HG02571 (cell line): Measurements from ENCODE around the gene FXR2.

Experiments used
- ATAC-seq: cut with Tn5 transposase; IDR thresholded peaks from one replicate; pipeline ENCODE4 v1.9.1; 2021; ENCODE audit warnings: mild to moderate bottlenecking, moderate library complexity; ENCODE audit not compliant: unreplicated experiment

Gene FXR2

GRCh38 chr17:7573324-7574080 is 41.2 kb downstream of the FXR2 start:
- no peak for ATAC-seq

- ATAC-seq, result peak; percentile 85
Observed at GRCh38 chr17:7572588-7573323, 41.9 kb downstream of the FXR2 start.

GRCh38 chr17:7572338-7572587 is 42.4 kb downstream of the FXR2 start:
- ATAC-seq, result no peak

GRCh38 chr17:7570351-7570750 is 44.3 kb downstream of the FXR2 start:
- ATAC-seq, result no peak

GRCh38 chr17:7569571-7569970 is 45.1 kb downstream of the FXR2 start:
- ATAC-seq, result no peak

- no peak for ATAC-seq
Observed at GRCh38 chr17:7563115-7563869, 51.4 kb downstream of the FXR2 start.

- no peak for ATAC-seq
Observed at GRCh38 chr17:7562208-7562605, 52.5 kb downstream of the FXR2 start.

GRCh38 chr17:7561589-7562207 is 53.0 kb downstream of the FXR2 start, which contains the start of gene SENP3:
TSS of gene SENP3 (plus strand) at chr17:7561919. CDS start at chr17:7563077, 1,158 bp downstream.
- ATAC-seq, result peak; percentile 64

- peak; percentile 52 for ATAC-seq
Observed at GRCh38 chr17:7561028-7561575, 53.6 kb downstream of the FXR2 start.

GRCh38 chr17:7560172-7561027 is 54.3 kb downstream of the FXR2 start:
- no peak for ATAC-seq

GRCh38 chr17:7559320-7560171 is 55.2 kb downstream of the FXR2 start:
- ATAC-seq, result no peak

- ATAC-seq, result no peak
Observed at GRCh38 chr17:7558544-7559319, 56.0 kb downstream of the FXR2 start, which contains the start of gene TNFSF13. TSS of gene TNFSF13 (plus strand) at chr17:7558750. CDS start at chr17:7559040, 290 bp downstream.

GRCh38 chr17:7557775-7558543 is 56.7 kb downstream of the FXR2 start:
- no peak for ATAC-seq

GRCh38 chr17:7557147-7557764 is 57.4 kb downstream of the FXR2 start:
- ATAC-seq, result no peak

GRCh38 chr17:7556627-7557026 is 58.1 kb downstream of the FXR2 start:
- ATAC-seq, result no peak

- no peak for ATAC-seq
Observed at GRCh38 chr17:7555320-7555948, 59.3 kb downstream of the FXR2 start.

GRCh38 chr17:7553356-7553755 is 61.3 kb downstream of the FXR2 start:
- no peak for ATAC-seq
